ENCODE results near the gene CTNNA2.

- TF ChIP-seq SNAI2 (CRISPR knock-in tag; IDR thresholded peaks at IDR 0.05), result no peak
- no peak for TF ChIP-seq ZFP3 (CRISPR knock-in tag; IDR thresholded peaks at IDR 0.05)
- no peak for TF ChIP-seq OSR1 (CRISPR knock-in tag; IDR thresholded peaks at IDR 0.05)
- no peak for TF ChIP-seq GLIS3 (CRISPR knock-in tag; IDR thresholded peaks at IDR 0.05)
Measured at GRCh38 chr2:79798776-79799175, 285.9 kb downstream of the CTNNA2 start.
